HepG2 (cell line): Measurements from ENCODE around the gene TCFL5.

Source experiments
- ARNT2 ChIP-seq: sonication (generic); formaldehyde crosslinking; IDR thresholded peaks from 2 replicates; pipeline ENCODE4 v1.8.0; 2022; ENCODE audit warnings: mild to moderate bottlenecking, low read depth, missing genetic modification reagents, moderate library complexity
- ATF2 ChIP-seq: sonication (generic); formaldehyde crosslinking; IDR thresholded peaks from 2 replicates; pipeline ENCODE4 v1.4.0; 2020; ENCODE audit warnings: missing genetic modification reagents
- BHLHE40 ChIP-seq: IDR thresholded peaks from 2 replicates; pipeline ENCODE4 v1.6.1; 2011; ENCODE audit warnings: low read length, improper control_type of control experiment
- CTCF ChIP-seq: sonication (generic); formaldehyde crosslinking; IDR thresholded peaks from 2 replicates; pipeline ENCODE4 v1.5.0; 2020; ENCODE audit warnings: mild to moderate bottlenecking, missing genetic modification reagents, moderate library complexity
- NFYB ChIP-seq: sonication (generic); formaldehyde crosslinking; IDR thresholded peaks from 2 replicates; pipeline ENCODE4 v1.4.0; 2020; ENCODE audit warnings: missing genetic modification reagents
- SRY ChIP-seq: sonication (generic); formaldehyde crosslinking; IDR thresholded peaks from 2 replicates; pipeline ENCODE4 v1.8.0; 2022; ENCODE audit warnings: mild to moderate bottlenecking, missing genetic modification reagents
- YY1 ChIP-seq: IDR thresholded peaks from 2 replicates; pipeline ENCODE4 v1.6.1; 2011; ENCODE audit warnings: low read length, low read depth, moderate library complexity, mild to moderate bottlenecking; ENCODE audit not compliant: insufficient read depth, insufficient replicate concordance
- ZBTB21 ChIP-seq: sonication (generic); formaldehyde crosslinking; IDR thresholded peaks from 2 replicates; pipeline ENCODE4 v1.4.0; 2020; ENCODE audit warnings: missing genetic modification reagents
- ZBTB7A ChIP-seq: sonication (generic); formaldehyde crosslinking; IDR thresholded peaks from 2 replicates; pipeline ENCODE4 v1.8.0; 2022; ENCODE audit warnings: mild to moderate bottlenecking, missing genetic modification reagents
- ZNF17 ChIP-seq: sonication (generic); formaldehyde crosslinking; IDR thresholded peaks from 2 replicates; pipeline ENCODE4 v1.5.0; 2020; ENCODE audit warnings: mild to moderate bottlenecking, missing genetic modification reagents
- ZNF777 ChIP-seq: sonication (generic); formaldehyde crosslinking; IDR thresholded peaks from 2 replicates; pipeline ENCODE4 v1.4.0; 2020; ENCODE audit warnings: missing genetic modification reagents
- TF ChIP-seq, protein P1 (sequence below): sonication (generic); formaldehyde crosslinking; IDR thresholded peaks from 2 replicates; pipeline ENCODE4 v1.4.0; 2020; ENCODE audit warnings: low read depth, mild to moderate bottlenecking, missing genetic modification reagents

DNA sequence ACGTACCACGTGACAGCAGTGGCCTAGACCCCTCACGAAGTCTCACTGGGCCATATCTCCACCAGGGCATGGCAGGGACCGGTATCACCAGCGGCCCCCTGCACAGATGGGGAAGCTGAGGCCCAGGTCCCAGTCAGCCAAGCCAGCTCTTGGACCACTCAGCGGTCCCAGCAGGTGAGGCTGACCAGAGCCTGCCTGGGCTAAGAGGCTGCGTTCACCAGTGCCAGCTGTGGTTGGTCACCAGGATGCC is 67.9 kb downstream of the TCFL5 start:
- no peak for TF ChIP-seq ZNF17 (CRISPR knock-in tag)
- no peak for TF ChIP-seq CTCF (CRISPR knock-in tag)
- no peak; the same call in 1 of the 2 replicates for TF ChIP-seq ZBTB21 (CRISPR knock-in tag)
- TF ChIP-seq ZNF777: no peak
- no peak for TF ChIP-seq ARNT2 (CRISPR knock-in tag)
- 0 out of 2 replicates have a peak, but pooled peaks have one; percentile 54 for TF ChIP-seq ZBTB7A (CRISPR knock-in tag)
- TF ChIP-seq BHLHE40: no peak
- no peak for TF ChIP-seq ATF2 (CRISPR knock-in tag)
- TF ChIP-seq SRY: no peak
- TF ChIP-seq YY1: no peak
- TF ChIP-seq, protein P1, sequence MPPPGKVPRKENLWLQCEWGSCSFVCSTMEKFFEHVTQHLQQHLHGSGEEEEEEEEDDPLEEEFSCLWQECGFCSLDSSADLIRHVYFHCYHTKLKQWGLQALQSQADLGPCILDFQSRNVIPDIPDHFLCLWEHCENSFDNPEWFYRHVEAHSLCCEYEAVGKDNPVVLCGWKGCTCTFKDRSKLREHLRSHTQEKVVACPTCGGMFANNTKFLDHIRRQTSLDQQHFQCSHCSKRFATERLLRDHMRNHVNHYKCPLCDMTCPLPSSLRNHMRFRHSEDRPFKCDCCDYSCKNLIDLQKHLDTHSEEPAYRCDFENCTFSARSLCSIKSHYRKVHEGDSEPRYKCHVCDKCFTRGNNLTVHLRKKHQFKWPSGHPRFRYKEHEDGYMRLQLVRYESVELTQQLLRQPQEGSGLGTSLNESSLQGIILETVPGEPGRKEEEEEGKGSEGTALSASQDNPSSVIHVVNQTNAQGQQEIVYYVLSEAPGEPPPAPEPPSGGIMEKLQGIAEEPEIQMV (CRISPR knock-in tag): no peak
- TF ChIP-seq NFYB (CRISPR knock-in tag): no peak
